ENCODE data around the gene ATG2A.

ATG2A gene

GRCh38 chr11:64892411-64892831 lies 24.6 kb downstream of the ATG2A start:
- H4K20me1 ChIP-seq (ENCODE audit: control insufficient read depth, insufficient read depth, low read depth, low read length), result no peaks in the 10 kb centered on the region
- H3K9me3 ChIP-seq (ENCODE audit: control insufficient read depth, insufficient read depth, low read length), result no peaks in the 10 kb centered on the region
- no peak overlapping the region for H3K27ac ChIP-seq (ENCODE audit: low read depth, low read length)
- no peaks in the 10 kb centered on the region for H3K79me2 ChIP-seq (ENCODE audit: control insufficient read depth, low read length)
- H3K36me3 ChIP-seq (ENCODE audit: control insufficient read depth, low read length), result peaks cover 3% of the 10 kb centered on the region; the same call in 1 of the 2 replicates
- H3K4me2 ChIP-seq (ENCODE audit: low read length), result no peak overlapping the region
- H3K4me3 ChIP-seq (ENCODE audit: low read length), result no peak overlapping the region
- H3K4me1 ChIP-seq (ENCODE audit: control insufficient read depth, low read length), result peaks cover 29% of the 10 kb centered on the region
- H3F3A ChIP-seq (ENCODE audit: control insufficient read depth, insufficient read depth), result peaks cover 3% of the 10 kb centered on the region; the same call in 1 of the 2 replicates
- H3K9me2 ChIP-seq (replicated peaks; ENCODE audit: control insufficient read depth, low read length), result no peaks in the 10 kb centered on the region
- no peak for TF ChIP-seq EZH2phosphoT487 (IDR thresholded peaks at IDR 0.05; ENCODE audit: borderline replicate concordance, low read length)
- TF ChIP-seq CTCF (IDR thresholded peaks at IDR 0.05; ENCODE audit: low read depth, low read length, poor library complexity, severe bottlenecking), result no peak
- H3K27me3 ChIP-seq (ENCODE audit: control insufficient read depth, low read length), result no peaks in the 10 kb centered on the region

DNA sequence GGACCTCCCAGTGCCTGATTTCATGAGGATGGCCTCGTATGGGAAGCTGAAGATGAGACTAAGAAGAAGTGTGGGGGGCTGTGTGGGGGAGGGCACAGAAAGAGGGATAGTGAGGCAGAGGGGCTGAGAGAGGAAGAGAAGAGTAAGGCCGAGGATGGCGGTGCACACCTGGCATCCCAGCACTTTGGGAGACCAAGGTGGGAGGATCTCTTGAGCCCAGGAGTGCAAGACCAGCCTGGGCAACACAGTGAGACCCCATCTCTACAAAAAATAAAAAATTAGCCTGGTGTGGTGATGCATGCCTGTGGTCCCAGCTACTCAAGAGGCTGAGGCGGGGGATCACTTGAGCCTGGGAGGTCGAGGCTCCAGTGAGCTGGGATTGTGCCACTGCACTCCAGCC lies 25.1 kb downstream of the ATG2A start:
- no peaks in the 10 kb centered on the region for H3K9me3 ChIP-seq (ENCODE audit: control insufficient read depth, insufficient read depth, low read length)
- peaks cover 3% of the 10 kb centered on the region; the same call in 1 of the 2 replicates for H3K36me3 ChIP-seq (ENCODE audit: control insufficient read depth, low read length)
- H3F3A ChIP-seq (ENCODE audit: control insufficient read depth, insufficient read depth), result peaks cover 7% of the 10 kb centered on the region; the same call in 1 of the 2 replicates

GRCh38 chr11:64891215-64891848 lies 25.7 kb downstream of the ATG2A start:
- no peaks in the 10 kb centered on the region for H3K9me2 ChIP-seq (replicated peaks; ENCODE audit: control insufficient read depth, low read length)
- peaks cover 7% of the 10 kb centered on the region; the same call in 1 of the 2 replicates for H3F3A ChIP-seq (ENCODE audit: control insufficient read depth, insufficient read depth)
- H3K4me1 ChIP-seq (ENCODE audit: control insufficient read depth, low read length), result peaks cover 35% of the 10 kb centered on the region
- H3K79me2 ChIP-seq (ENCODE audit: control insufficient read depth, low read length), result no peaks in the 10 kb centered on the region
- TF ChIP-seq CTCF (IDR thresholded peaks at IDR 0.05; ENCODE audit: low read depth, low read length, poor library complexity, severe bottlenecking), result no peak
- TF ChIP-seq EZH2phosphoT487 (IDR thresholded peaks at IDR 0.05; ENCODE audit: borderline replicate concordance, low read length), result no peak
- H3K4me3 ChIP-seq (ENCODE audit: low read length), result no peak overlapping the region
- H3K36me3 ChIP-seq (ENCODE audit: control insufficient read depth, low read length), result peaks cover 3% of the 10 kb centered on the region; the same call in 1 of the 2 replicates
- no peaks in the 10 kb centered on the region for H3K9me3 ChIP-seq (ENCODE audit: control insufficient read depth, insufficient read depth, low read length)
- H3K27ac ChIP-seq (ENCODE audit: low read depth, low read length), result no peak overlapping the region
- H3K4me2 ChIP-seq (ENCODE audit: low read length), result no peak overlapping the region
- no peaks in the 10 kb centered on the region for H4K20me1 ChIP-seq (ENCODE audit: control insufficient read depth, insufficient read depth, low read depth, low read length)
- H3K27me3 ChIP-seq (ENCODE audit: control insufficient read depth, low read length), result no peaks in the 10 kb centered on the region

More for the DNA sequence above, 25.1 kb downstream of the ATG2A start:
- no peak overlapping the region for H3K27ac ChIP-seq (ENCODE audit: low read depth, low read length)
- H3K27me3 ChIP-seq (ENCODE audit: control insufficient read depth, low read length), result no peaks in the 10 kb centered on the region
- H3K79me2 ChIP-seq (ENCODE audit: control insufficient read depth, low read length), result no peaks in the 10 kb centered on the region
- no peak overlapping the region for H3K4me3 ChIP-seq (ENCODE audit: low read length)
- no peak overlapping the region for H3K4me2 ChIP-seq (ENCODE audit: low read length)
- H3K4me1 ChIP-seq (ENCODE audit: control insufficient read depth, low read length), result peaks cover 35% of the 10 kb centered on the region
- TF ChIP-seq CTCF (IDR thresholded peaks at IDR 0.05; ENCODE audit: low read depth, low read length, poor library complexity, severe bottlenecking), result no peak
- no peak for TF ChIP-seq EZH2phosphoT487 (IDR thresholded peaks at IDR 0.05; ENCODE audit: borderline replicate concordance, low read length)
- H4K20me1 ChIP-seq (ENCODE audit: control insufficient read depth, insufficient read depth, low read depth, low read length), result no peaks in the 10 kb centered on the region
- no peaks in the 10 kb centered on the region for H3K9me2 ChIP-seq (replicated peaks; ENCODE audit: control insufficient read depth, low read length)

All from DOHH2 (cell line).